GM08714 (cell line): ENCODE results near the gene NRIP2.

ENCODE experiments used
- H3K4me3 ChIP-seq: fragments of 200-500 bp; sonication (Bioruptor generic); 2 replicates; pipeline ENCODE4 v1.5.1; 2014; ENCODE audit warnings: mild to moderate bottlenecking, low read length, inconsistent platforms
- ZNF274 ChIP-seq: IDR thresholded peaks from 2 replicates; pipeline ENCODE4 v1.6.1; 2012; ENCODE audit warnings: mild to moderate bottlenecking, low read depth, low read length

The NRIP2 gene

DNA sequence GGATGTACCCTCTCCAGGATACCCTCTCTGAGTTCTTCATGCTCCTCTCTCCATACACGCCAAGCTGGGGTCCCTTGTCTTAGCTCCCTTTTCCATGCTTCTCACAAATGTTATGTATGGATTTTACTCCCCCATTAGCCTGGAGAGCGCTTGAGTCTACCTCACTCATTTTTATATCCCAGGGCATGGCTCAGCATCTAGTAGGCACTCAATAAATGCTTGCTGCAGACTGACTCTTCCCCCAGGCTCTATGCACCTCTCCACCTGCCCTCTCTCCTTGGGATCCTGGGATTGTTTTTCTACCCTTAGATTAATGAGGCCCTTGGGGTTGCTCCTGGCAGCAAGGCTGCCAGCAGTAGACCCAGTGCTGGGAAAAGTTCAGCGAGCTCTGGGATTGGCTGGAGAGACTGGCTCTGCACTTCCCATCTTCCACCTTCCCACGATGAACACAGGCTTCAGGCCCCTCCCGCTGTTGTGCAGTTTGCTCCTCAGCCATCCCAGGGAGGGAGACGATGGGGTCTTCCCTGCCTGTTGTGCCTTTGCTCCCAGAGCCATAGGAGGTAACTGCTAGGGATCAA, 2.2 kb downstream of the NRIP2 start:
- no peak for TF ChIP-seq ZNF274
- H3K4me3 ChIP-seq, result no peak overlapping the region

DNA sequence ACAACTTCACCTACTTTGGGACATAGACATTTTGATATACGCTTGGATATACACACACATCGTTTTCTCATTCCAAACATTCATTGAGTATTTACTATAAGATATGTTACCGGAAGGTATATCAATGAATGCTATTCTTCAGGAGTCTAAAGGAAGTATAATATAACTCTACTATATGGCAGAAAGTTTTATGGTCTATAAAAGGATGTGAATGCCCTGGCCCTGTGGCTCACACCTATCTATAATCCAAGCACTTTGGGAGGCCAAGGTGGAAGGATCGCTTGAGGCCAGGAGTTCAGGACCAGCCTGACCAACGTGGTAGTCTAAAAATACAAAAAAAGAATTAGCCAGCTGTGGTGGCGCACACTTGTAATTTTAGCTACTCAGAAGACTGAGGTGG, 5.6 kb downstream of the NRIP2 start:
- no peak overlapping the region for H3K4me3 ChIP-seq
- TF ChIP-seq ZNF274, result no peak

GRCh38 chr12:2826721-2827515, 7.9 kb downstream of the NRIP2 start:
- TF ChIP-seq ZNF274, result no peak
- no peak overlapping the region for H3K4me3 ChIP-seq

- H3K4me3 ChIP-seq, result no peak overlapping the region
- no peak for TF ChIP-seq ZNF274
These were observed 8.8 kb downstream of the NRIP2 start for GRCh38 chr12:2826036-2826435.

- no peak for TF ChIP-seq ZNF274
These were observed 9.7 kb downstream of the NRIP2 start for GRCh38 chr12:2825132-2825531.

GRCh38 chr12:2824541-2824940, 10.3 kb downstream of the NRIP2 start:
- no peak for TF ChIP-seq ZNF274
- H3K4me3 ChIP-seq, result no peak overlapping the region

More at GRCh38 chr12:2825132-2825531, 9.7 kb downstream of the NRIP2 start:
- no peak overlapping the region for H3K4me3 ChIP-seq

DNA sequence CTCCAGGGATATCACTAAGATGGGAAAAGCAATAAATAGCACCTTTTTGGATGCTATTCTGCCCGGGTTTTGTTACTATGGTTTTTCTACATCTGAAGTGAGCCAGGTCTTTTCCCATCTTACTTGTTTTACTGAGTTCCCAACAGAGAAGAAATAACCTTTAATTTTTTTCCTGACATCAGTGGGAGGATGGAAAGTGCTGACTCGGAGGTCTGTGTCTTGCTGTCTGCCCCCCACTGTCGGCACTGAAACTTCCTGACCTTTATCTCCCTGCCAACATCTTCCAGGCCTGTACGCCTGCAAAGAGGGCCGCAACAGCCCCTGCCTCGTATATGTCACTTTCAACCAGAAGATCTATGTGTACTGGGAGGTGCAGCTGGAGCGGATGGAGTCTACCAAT, 11.4 kb downstream of the NRIP2 start:
- TF ChIP-seq ZNF274, result no peak

GRCh38 chr12:2820432-2820831, 14.4 kb downstream of the NRIP2 start:
- no peak for TF ChIP-seq ZNF274
- no peak overlapping the region for H3K4me3 ChIP-seq

More for the DNA sequence above, 11.4 kb downstream of the NRIP2 start:
- H3K4me3 ChIP-seq, result no peak overlapping the region

- TF ChIP-seq ZNF274, result no peak
- H3K4me3 ChIP-seq, result no peak overlapping the region
These were observed 15.0 kb downstream of the NRIP2 start for GRCh38 chr12:2819810-2820209.

GRCh38 chr12:2813214-2814185, 21.3 kb downstream of the NRIP2 start:
- no peak for TF ChIP-seq ZNF274
- H3K4me3 ChIP-seq, result peak overlapping the region; percentile 63

DNA sequence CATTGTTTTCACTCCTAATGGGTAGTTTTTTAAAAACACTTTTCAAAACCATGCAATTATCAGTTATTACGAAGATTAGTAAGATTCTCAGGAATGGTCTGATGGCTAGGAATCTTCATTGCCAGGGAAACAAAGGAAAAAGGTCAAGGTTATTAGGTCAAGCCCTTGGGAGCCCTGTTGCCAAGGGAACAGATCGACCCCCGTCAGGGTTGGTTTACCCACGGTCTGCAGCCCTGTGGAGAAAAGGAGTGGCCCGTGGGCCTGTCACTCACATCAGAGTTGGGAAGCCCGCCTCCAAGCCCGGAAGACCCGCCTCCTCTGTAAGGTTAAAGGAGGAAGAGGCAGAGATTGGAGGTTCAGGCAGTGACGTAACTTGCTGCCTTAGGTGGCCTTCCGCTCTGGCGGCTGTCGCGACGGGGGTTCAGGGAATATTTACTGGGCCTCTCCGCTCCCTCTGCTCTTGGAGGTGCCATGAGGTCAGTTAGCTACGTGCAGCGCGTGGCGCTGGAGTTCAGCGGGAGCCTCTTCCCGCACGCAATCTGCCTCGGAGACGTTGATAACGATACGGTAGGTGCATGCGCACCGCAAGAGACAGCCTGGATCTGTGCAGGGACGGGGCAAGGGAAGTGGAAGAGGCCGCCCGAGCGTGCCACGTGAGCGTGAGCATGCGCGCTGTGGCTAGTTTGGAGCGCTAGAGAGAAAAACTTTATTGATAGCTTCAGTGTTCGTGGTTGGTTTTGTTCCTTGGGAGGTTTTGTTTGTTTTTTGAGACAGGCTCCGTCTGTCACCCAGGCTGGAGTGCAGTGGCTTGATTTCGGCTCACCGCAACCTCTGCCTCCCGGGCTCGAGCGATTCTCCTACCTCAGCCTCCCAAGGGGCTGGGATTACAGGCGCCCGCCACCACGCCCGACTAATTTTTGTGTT, 22.3 kb downstream of the NRIP2 start, which contains the start of gene ITFG2:
TSS of gene ITFG2 (plus strand) at position 379 of the 924 bp plus-strand sequence. CDS start at position 472, 93 bp downstream.
- TF ChIP-seq ZNF274, result no peak
- peak within 1 kb of the TSS; percentile 63 for H3K4me3 ChIP-seq

DNA sequence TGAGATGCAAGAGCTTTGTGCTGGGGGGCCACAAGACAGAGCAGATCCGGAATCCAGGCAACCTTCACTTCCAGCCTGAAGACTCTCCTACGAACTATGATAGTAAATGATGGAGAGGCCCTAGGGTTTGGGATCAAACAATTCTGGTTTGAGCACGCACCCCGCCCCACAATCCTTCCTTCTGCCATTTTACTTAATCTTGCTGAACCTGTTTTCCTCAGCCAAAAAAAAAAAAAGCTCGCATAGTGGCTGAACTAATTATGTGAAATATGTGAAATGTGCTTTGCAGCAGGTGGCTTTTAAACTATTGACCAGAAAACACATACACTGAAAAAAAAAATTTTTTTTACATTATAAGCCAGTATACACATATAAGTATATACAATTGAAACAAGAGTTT, 23.0 kb downstream of the NRIP2 start:
- TF ChIP-seq ZNF274, result no peak
- H3K4me3 ChIP-seq, result no peak overlapping the region; the same call in 1 of the 2 replicates

DNA sequence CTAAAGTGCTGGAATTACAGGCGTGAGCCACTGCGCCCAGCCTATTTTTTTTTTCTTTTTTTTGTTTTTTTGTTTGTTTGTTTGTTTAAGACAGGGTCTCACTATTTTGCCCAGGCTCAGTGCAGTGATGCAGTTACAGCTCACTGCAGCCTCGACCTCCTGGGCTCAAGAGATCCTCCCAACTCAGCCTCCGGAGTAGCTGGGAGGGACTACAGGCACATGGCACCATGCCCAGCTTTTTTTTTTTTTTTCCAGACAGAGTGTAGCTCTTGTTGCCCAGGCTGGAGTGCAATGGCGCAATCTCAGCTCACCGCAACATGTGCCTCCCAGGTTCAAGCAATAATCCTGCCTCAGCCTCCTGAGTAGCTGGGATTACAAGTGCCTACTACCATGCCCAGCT, 28.1 kb downstream of the NRIP2 start:
- TF ChIP-seq ZNF274, result no peak
- no peak overlapping the region for H3K4me3 ChIP-seq
